Tibial artery (tissue), 4 donors: ENCODE results near the gene FRMD8.
"Not testable (repeated sequence)": the region's sequence is repeated elsewhere in the genome, so short reads cannot be mapped to it uniquely, and the experiment has no call there.

Source experiments
- DNase-seq, 2 donors: peaks; one replicate each; pipeline ENCODE4 v3.0.0-alpha.2; 2019
- H3K27ac ChIP-seq, 2 donors: fragments of 200-600 bp; sonication (generic) in 1 of 2; 1 replicate in 1 of 2; 2 replicates in 1 of 2; pipeline ENCODE4 v1.5.1; 2018 to 2019; ENCODE audit warnings: mild to moderate bottlenecking in 1 of 2
- H3K27me3 ChIP-seq, 2 donors: fragments of 200-600 bp; sonication (generic) in 1 of 2; one replicate each; pipeline versions ENCODE4 v1.5.1 to v1.6.0; 2016 to 2019
- H3K36me3 ChIP-seq, 3 donors: fragments of 200-600 bp; sonication (generic) in 2 of 3; one replicate each; pipeline ENCODE4 v1.5.1; 2016 to 2019; ENCODE audit warnings: mild to moderate bottlenecking in 2 of 3
- H3K4me1 ChIP-seq, 4 donors: fragments of 200-600 bp; sonication (generic) in 2 of 4; 1 replicate in 3 of 4; 2 replicates in 1 of 4; pipeline ENCODE4 v1.5.1; 2016 to 2019
- H3K4me3 ChIP-seq, 2 donors: fragments of 200-600 bp; sonication (generic) in 1 of 2; 1 replicate in 1 of 2; 2 replicates in 1 of 2; pipeline ENCODE4 v1.5.1; 2018 to 2019; ENCODE audit warnings: mild to moderate bottlenecking in 2 of 2
- H3K9me3 ChIP-seq, 3 donors: fragments of 200-600 bp; sonication (generic) in 1 of 3; one replicate each; pipeline ENCODE4 v1.5.1; 2016 to 2019
- CTCF ChIP-seq, 2 experiments: fragments of 200-600 bp in 1 of 2; fragments of 450-650 bp in 1 of 2; IDR thresholded peaks; one replicate each; pipeline ENCODE4 v1.5.1; 2017 to 2019; ENCODE audit warnings: antibody characterized with exemption in 2 of 2, mild to moderate bottlenecking in 1 of 2, moderate library complexity in 1 of 2
- intact Hi-C: fragments of 100-400 bp; cut with DNase I; formaldehyde crosslinking; loops from one replicate; pipeline ENCODE4 v1.15.0; 2023; ENCODE audit warnings: low total_unique reads

The FRMD8 gene

GRCh38 chr11:65445604-65446445 is 59.4 kb downstream of the FRMD8 start:
- peak overlapping the region; percentile 67 to 70 for H3K27ac ChIP-seq
- intact Hi-C loops: no loop called here
- no peak overlapping the region for H3K4me3 ChIP-seq
- no peaks in the 10 kb centered on the region for H3K9me3 ChIP-seq
- H3K36me3 ChIP-seq: peaks cover 39 to 60% (median 50%) of the 10 kb centered on the region in 3 donors
- H3K27me3 ChIP-seq: no peaks in the 10 kb centered on the region
- DNase-seq: peak in 1 of 2 donors; percentile 83
- no peak for TF ChIP-seq CTCF (IDR thresholded peaks at IDR 0.05)
- peaks cover 0 to 64% (median 43%) of the 10 kb centered on the region in 4 donors for H3K4me1 ChIP-seq

- peak overlapping the region; percentile 67 to 70 for H3K27ac ChIP-seq
- no peak for TF ChIP-seq CTCF (IDR thresholded peaks at IDR 0.05)
- H3K9me3 ChIP-seq: no peaks in the 10 kb centered on the region
- peak in 1 of 2 donors; percentile 86 for DNase-seq
- peaks cover 0 to 55% (median 38%) of the 10 kb centered on the region in 4 donors for H3K4me1 ChIP-seq
- no peaks in the 10 kb centered on the region for H3K27me3 ChIP-seq
- no peak overlapping the region for H3K4me3 ChIP-seq
- H3K36me3 ChIP-seq: peaks cover 38 to 53% (median 41%) of the 10 kb centered on the region in 3 donors
- intact Hi-C loops: no loop called here
Observed at GRCh38 chr11:65446446-65447277, 60.2 kb downstream of the FRMD8 start.

- H3K4me3 ChIP-seq: no peak overlapping the region
- peak overlapping the region; percentile 14 to 67 for H3K27ac ChIP-seq
- intact Hi-C loops: no loop called here
- no peak for DNase-seq
- peaks cover 26 to 40% (median 27%) of the 10 kb centered on the region in 3 donors for H3K36me3 ChIP-seq
- H3K4me1 ChIP-seq: peaks cover 0 to 48% (median 32%) of the 10 kb centered on the region in 4 donors
- no peaks in the 10 kb centered on the region for H3K9me3 ChIP-seq
- TF ChIP-seq CTCF (IDR thresholded peaks at IDR 0.05): no peak
- no peaks in the 10 kb centered on the region for H3K27me3 ChIP-seq
Observed at GRCh38 chr11:65448074-65448417, 61.6 kb downstream of the FRMD8 start.

- no peaks in the 10 kb centered on the region for H3K27me3 ChIP-seq
- H3K4me1 ChIP-seq: peaks cover 0 to 46% (median 28%) of the 10 kb centered on the region in 4 donors
- peak in 1 of 2 donors; percentile 81 for DNase-seq
- intact Hi-C loops: no loop called here
- no peaks in the 10 kb centered on the region for H3K9me3 ChIP-seq
- peaks cover 21 to 35% (median 22%) of the 10 kb centered on the region in 3 donors for H3K36me3 ChIP-seq
- peak overlapping the region; percentile 14 to 67 for H3K27ac ChIP-seq
- no peak for TF ChIP-seq CTCF (IDR thresholded peaks at IDR 0.05)
- no peak overlapping the region for H3K4me3 ChIP-seq
Observed at GRCh38 chr11:65448418-65449105, 62.1 kb downstream of the FRMD8 start.

GRCh38 chr11:65451301-65451700 is 64.9 kb downstream of the FRMD8 start:
- intact Hi-C loops, H3K4me3 ChIP-seq, H3K9me3 ChIP-seq, DNase-seq, H3K27ac ChIP-seq, H3K27me3 ChIP-seq, H3K36me3 ChIP-seq: not testable (repeated sequence)
- peaks cover 0 to 40% (median 17%) of the 10 kb centered on the region in 4 donors for H3K4me1 ChIP-seq

GRCh38 chr11:65452259-65452658 is 65.8 kb downstream of the FRMD8 start:
- DNase-seq, H3K9me3 ChIP-seq, H3K4me3 ChIP-seq, H3K27me3 ChIP-seq, intact Hi-C loops, H3K36me3 ChIP-seq: not testable (repeated sequence)
- Histone ChIP-seq H3K27ac (peak overlapping the region; percentile 79 to 87), H3K4me1 (peaks cover 0 to 30% (median 15%) of the 10 kb centered on the region in 4 donors)
